H1 (cell line): ENCODE measurements around the gene CTIF. TPM values are rescaled to one million over a fixed set of nuclear protein-coding genes. Genes with fewer than 3 reads are reported as not detected.

Experiments
- CREB1 ChIP-seq: IDR thresholded peaks from 2 replicates; pipeline ENCODE4 v1.6.1; 2012; ENCODE audit warnings: inconsistent platforms
- KDM5A ChIP-seq: fragments of 200-600 bp; IDR thresholded peaks from 2 replicates; pipeline ENCODE4 v1.7.1; 2012; ENCODE audit warnings: mild to moderate bottlenecking, low read length, inconsistent platforms, mixed read lengths
- POLR2AphosphoS5 ChIP-seq: IDR thresholded peaks from 2 replicates; pipeline ENCODE4 v1.6.1; 2011; ENCODE audit warnings: low read depth, low read length
- TAF1 ChIP-seq: IDR thresholded peaks from 2 replicates; pipeline ENCODE4 v1.6.1; 2011; ENCODE audit warnings: mild to moderate bottlenecking, low read depth, low read length
- polyA plus RNA-seq, 7 experiments: library from polyadenylated mRNA; depleted of rRNA in 3 of 7; stranded (reverse) in 5 of 7; unstranded in 2 of 7; fragments of >200 nt in 5 of 7; fragments of 200-250 nt in 2 of 7; gene quantifications; 1 replicate in 5 of 7; 2 replicates in 1 of 7; 4 replicates in 1 of 7; pipeline versions ENCODE4 v1.2.1 to v1.2.3, GENCODE V29; 2011 to 2013; ENCODE audit warnings: missing spikeins in 2 of 7, mixed read lengths in 2 of 7
- total RNA-seq: library from RNA; stranded (reverse); fragmentation: NEBNext Ultra II Directional; extraction: Animal tissue kit (Norgen Biotek cat#: 25700); gene quantifications from 2 replicates; pipeline ENCODE4 v1.2.1, GENCODE V29; 2021

The CTIF gene
- total and polyA plus RNA-seq, 2 of the 8 experiments (the other 6 are each of a cell fraction or from before 2014, with no cell fraction given): 9.0 to 17.8 TPM

DNA sequence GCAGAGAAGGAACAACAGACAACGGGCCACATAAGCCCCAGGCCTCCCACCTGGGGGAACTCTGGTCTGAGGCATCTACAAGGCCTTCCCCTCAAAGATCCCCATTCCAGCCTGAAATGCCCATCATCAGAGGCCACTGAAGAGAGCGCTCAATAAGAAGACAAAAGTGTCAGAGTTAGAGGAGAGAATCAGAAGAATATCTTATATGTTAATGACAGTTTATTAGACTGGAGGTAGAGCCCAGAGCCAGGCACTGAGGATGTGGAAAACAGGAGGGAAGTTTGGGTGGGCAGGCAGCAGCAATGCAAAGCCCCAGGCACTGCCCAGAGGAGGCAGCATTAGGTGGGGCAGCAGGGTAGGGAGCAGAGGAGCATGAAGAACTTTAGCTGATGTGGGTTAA is 2.9 kb upstream of the CTIF start (continued):
- no peak for TF ChIP-seq POLR2AphosphoS5
- TF ChIP-seq KDM5A: no peak
- TF ChIP-seq CREB1: no peak
- no peak for TF ChIP-seq TAF1
- TF ChIP-seq, all 59 proteins: peak for 0
